BJ (cell line): Measurements from ENCODE around the gene VAV2. TPM values are rescaled to one million over a fixed set of nuclear protein-coding genes. Genes with fewer than 3 reads are reported as not detected.

Source experiments
- CTCF ChIA-PET: fragments of 350-600 bp; formaldehyde crosslinking; extraction: SDS; loops from one replicate; lab custom pipeline; 2021; ENCODE audit warnings: antibody characterized with exemption, inconsistent platforms; lab: Yijun Ruan, JAX
- POLR2A ChIA-PET: fragments of 300-600 bp; sonication (Branson Sonifier 250); formaldehyde crosslinking; extraction: SDS; loops from one replicate; lab custom pipeline; 2021; ENCODE audit warnings: antibody characterized with exemption; lab: Charles Lee
- DNase-seq: peaks from one replicate; pipeline ENCODE4 v3.0.0-alpha.2; 2011; ENCODE audit warnings: low read depth
- H3K27me3 ChIP-seq: 2 replicates; pipeline ENCODE4 v1.6.0; 2011; ENCODE audit warnings: low read length; ENCODE audit not compliant: control insufficient read depth, insufficient read depth
- H3K36me3 ChIP-seq: 2 replicates; pipeline ENCODE4 v1.5.1; 2011; ENCODE audit warnings: low read length; ENCODE audit not compliant: control insufficient read depth, insufficient read depth
- H3K4me3 ChIP-seq: 2 replicates; pipeline ENCODE4 v1.5.1; 2011; ENCODE audit warnings: low read depth, mild to moderate bottlenecking, control low read depth, low read length
- polyA plus RNA-seq: library from polyadenylated mRNA; depleted of rRNA; stranded (reverse); fragments of >200 nt; gene quantifications from 2 replicates; pipeline ENCODE4 v1.2.3, GENCODE V29; 2011
- TF ChIP-seq, protein P1 (sequence below): IDR thresholded peaks from 2 replicates; pipeline ENCODE4 v1.5.1; 2011; ENCODE audit warnings: low read depth, mild to moderate bottlenecking, control low read depth, inconsistent platforms, low read length, moderate library complexity; ENCODE audit not compliant: insufficient read depth

Gene VAV2
- polyA plus RNA-seq, 1 experiment = 9.9 TPM

DNA sequence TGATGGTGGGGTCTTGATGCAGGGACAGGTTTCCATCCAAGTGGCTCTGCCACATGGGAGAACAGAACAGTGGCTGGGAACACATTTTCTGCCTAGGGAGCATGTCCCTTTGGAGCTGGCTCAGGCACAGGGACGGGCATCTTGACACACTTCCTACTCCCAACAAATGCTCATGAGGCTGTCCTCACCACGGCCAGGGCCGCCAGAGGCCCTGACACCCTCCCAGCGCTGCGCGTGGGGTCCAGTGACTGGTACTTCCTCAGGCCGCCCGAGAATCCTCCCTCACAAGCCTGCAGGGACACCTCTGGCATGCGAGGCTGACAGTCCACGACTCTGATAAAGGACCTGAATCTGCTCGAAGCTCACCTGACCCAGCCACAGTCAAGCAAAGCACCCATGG, 193.0 kb downstream of the VAV2 start:
- ChIA-PET CTCF (interaction anchor here (1.7 to 15.7 kb wide), 2 partner anchors 9 to 196 kb away, joined by 3 to 221 read pairs; no protein-coding TSS in a partner anchor), POLR2A (no interaction called here)
- H3K27me3 ChIP-seq = no peaks in the 10 kb centered on the region
- no peak overlapping the region for H3K4me3 ChIP-seq
- peaks cover 18% of the 10 kb centered on the region for H3K36me3 ChIP-seq
- TF ChIP-seq, protein P1, sequence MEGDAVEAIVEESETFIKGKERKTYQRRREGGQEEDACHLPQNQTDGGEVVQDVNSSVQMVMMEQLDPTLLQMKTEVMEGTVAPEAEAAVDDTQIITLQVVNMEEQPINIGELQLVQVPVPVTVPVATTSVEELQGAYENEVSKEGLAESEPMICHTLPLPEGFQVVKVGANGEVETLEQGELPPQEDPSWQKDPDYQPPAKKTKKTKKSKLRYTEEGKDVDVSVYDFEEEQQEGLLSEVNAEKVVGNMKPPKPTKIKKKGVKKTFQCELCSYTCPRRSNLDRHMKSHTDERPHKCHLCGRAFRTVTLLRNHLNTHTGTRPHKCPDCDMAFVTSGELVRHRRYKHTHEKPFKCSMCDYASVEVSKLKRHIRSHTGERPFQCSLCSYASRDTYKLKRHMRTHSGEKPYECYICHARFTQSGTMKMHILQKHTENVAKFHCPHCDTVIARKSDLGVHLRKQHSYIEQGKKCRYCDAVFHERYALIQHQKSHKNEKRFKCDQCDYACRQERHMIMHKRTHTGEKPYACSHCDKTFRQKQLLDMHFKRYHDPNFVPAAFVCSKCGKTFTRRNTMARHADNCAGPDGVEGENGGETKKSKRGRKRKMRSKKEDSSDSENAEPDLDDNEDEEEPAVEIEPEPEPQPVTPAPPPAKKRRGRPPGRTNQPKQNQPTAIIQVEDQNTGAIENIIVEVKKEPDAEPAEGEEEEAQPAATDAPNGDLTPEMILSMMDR = no peak
- DNase-seq = no peak

DNA sequence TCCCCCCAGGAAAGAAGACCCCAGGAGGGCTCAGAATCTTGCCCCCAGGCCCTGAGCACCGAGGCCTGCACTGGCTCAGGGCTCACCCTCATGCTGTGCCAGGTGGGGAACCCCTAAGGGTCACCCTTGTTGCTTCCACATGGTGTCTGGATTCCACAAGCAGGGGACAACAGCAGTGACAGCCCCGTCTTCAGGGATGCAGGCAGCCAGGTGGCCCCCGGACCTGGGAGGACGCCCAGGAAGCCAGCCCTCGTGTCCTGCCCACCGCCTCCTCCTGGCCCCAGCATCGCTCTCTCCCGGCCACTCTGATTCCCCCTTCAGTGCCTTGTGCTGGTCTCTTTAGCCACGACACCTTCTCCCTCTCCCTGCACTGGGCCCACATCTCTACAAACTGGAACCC, 194.0 kb downstream of the VAV2 start:
- CTCF ChIA-PET = interaction anchor here (1.7 to 15.7 kb wide), 2 partner anchors 10 to 197 kb away, joined by 3 to 221 read pairs; no protein-coding TSS in a partner anchor
- DNase-seq = no peak

DNA sequence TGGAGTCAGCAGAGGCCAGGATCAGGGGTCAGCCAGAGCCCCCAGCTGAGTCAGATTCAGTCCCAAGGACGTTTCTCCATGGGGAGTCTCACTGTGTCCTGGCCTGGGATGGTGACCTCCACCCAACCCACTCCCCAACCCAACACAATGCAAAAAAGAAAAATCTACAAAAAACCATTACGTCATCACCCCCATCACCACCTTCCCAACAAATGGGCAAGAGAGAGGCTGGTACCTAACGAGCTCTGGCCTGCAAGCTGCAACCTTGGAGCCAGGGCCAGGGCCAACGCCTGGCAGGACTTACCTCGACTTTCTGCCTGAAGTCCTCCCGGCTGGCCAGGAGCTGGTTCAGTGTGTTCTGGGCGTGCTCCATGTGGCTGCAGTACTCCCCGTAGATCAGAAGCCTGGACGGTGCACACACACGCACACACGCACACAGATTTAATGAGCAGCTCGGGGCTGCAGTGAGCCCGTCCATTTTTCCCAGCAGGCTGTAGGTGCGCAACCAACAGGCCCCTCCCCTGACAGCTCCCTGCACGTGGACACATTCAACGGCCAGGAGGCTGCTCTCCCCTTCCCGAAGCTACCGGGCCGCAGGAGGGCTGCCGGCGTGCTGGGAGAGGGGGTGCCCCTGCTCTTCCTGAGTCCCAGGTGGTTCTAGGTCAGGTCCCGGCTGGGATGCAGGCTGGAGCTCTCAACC, 194.6 kb downstream of the VAV2 start:
- DNase-seq = no peak
- H3K27me3 ChIP-seq = no peaks in the 10 kb centered on the region
- CTCF ChIA-PET = interaction anchor here (1.3 to 15.7 kb wide), 3 partner anchors 11 to 198 kb away, joined by 3 to 221 read pairs (median 4); no protein-coding TSS in a partner anchor
- POLR2A ChIA-PET = no interaction called here
- TF ChIP-seq, protein P1 = no peak
- peaks cover 18% of the 10 kb centered on the region for H3K36me3 ChIP-seq
- no peak overlapping the region for H3K4me3 ChIP-seq

More for the DNA sequence above, 194.0 kb downstream of the VAV2 start:
- Histone ChIP-seq H3K4me3 (no peak overlapping the region), H3K27me3 (no peaks in the 10 kb centered on the region), H3K36me3 (peaks cover 18% of the 10 kb centered on the region)
- TF ChIP-seq, protein P1 = no peak
- POLR2A ChIA-PET = no interaction called here

DNA sequence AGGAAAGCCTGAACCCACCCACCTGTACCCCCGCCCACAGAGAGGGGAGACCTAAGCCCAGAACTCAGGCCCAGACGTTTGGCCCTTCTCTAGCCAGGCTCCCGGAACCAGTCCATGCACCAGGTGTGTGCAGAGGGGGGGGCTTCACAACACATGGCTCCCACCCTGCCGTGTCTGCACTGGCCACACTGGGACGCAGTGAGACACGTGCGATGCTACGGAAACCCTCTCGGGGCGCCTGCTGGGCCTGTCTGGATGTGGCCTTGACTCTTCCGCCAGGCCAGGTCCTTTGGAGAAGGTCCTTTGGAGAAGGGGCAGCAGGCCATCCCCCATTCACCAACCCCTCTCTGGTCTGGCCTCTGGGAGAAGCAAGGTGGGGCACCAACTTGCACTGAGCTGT, 195.6 kb downstream of the VAV2 start:
- Histone ChIP-seq H3K36me3 (peaks cover 24% of the 10 kb centered on the region), H3K4me3 (no peak overlapping the region), H3K27me3 (no peaks in the 10 kb centered on the region)
- POLR2A ChIA-PET = no interaction called here
- no peak for DNase-seq
- CTCF ChIA-PET = interaction anchor here (0.6 to 15.7 kb wide), 3 partner anchors 10 to 199 kb away, joined by 3 to 221 read pairs (median 4); no protein-coding TSS in a partner anchor
- TF ChIP-seq, protein P1 = no peak

DNA sequence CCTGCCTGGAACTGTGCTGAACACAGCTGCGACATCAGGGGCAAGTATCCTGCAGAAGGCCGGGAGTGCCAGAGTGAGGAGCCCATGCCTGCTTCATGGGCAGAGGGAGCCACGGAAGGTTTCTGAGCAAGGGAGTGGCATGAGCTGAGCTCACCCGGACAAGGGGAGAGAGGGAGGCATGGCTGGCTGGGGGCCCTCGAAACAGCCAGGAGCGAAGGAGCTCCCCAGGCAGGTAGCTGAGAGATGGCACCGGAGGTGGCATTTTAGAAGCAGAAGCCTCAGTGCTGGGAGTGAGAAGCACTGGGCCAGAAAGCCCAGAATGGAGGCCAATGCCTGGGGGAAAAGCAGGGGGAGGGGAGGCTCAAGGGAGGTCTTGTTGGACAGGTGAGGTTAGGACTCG, 197.1 kb downstream of the VAV2 start:
- POLR2A ChIA-PET = interaction anchor here (0.6 kb wide), 1 partner anchor 229 kb away, joined by 3 read pairs; no protein-coding TSS in a partner anchor
- CTCF ChIA-PET = interaction anchor here (2.5 to 15.7 kb wide), 3 partner anchors 8 to 200 kb away, joined by 11 to 221 read pairs (median 30); no protein-coding TSS in a partner anchor

More for the DNA sequence above, 197.1 kb downstream of the VAV2 start:
- Histone ChIP-seq H3K27me3 (no peaks in the 10 kb centered on the region), H3K36me3 (peaks cover 30% of the 10 kb centered on the region), H3K4me3 (no peak overlapping the region)
- no peak for DNase-seq
- TF ChIP-seq, protein P1 = no peak
